HG02588 (cell line): ENCODE measurements around the gene XRN2.
"Not testable (repeated sequence)": the region's sequence is repeated elsewhere in the genome, so short reads cannot be mapped to it uniquely, and the experiment has no call there.

Experiments used
- ATAC-seq: cut with Tn5 transposase; IDR thresholded peaks from one replicate; pipeline ENCODE4 v1.9.1; 2021; ENCODE audit warnings: mild to moderate bottlenecking, moderate library complexity; ENCODE audit not compliant: unreplicated experiment

XRN2 gene

GRCh38 chr20:21342656-21343345, 39.7 kb downstream of the XRN2 start:
- no peak for ATAC-seq

- ATAC-seq = no peak
Measured at GRCh38 chr20:21344206-21344900, 41.2 kb downstream of the XRN2 start.

- ATAC-seq = no peak
Measured at GRCh38 chr20:21344961-21345360, 41.8 kb downstream of the XRN2 start.

GRCh38 chr20:21352703-21353102, 49.6 kb downstream of the XRN2 start:
- ATAC-seq = no peak

GRCh38 chr20:21353236-21353635, 50.1 kb downstream of the XRN2 start:
- ATAC-seq = no peak

GRCh38 chr20:21355981-21356380, 52.9 kb downstream of the XRN2 start:
- no peak for ATAC-seq

- no peak for ATAC-seq
Measured at GRCh38 chr20:21356386-21356785, 53.3 kb downstream of the XRN2 start.

- no peak for ATAC-seq
Measured at GRCh38 chr20:21357844-21358243, 54.7 kb downstream of the XRN2 start.

- ATAC-seq = no peak
Measured at GRCh38 chr20:21358737-21359136, 55.6 kb downstream of the XRN2 start.

GRCh38 chr20:21360705-21361104, 57.6 kb downstream of the XRN2 start:
- ATAC-seq = no peak

GRCh38 chr20:21361266-21361665, 58.1 kb downstream of the XRN2 start:
- ATAC-seq = no peak

- ATAC-seq = no peak
Measured at GRCh38 chr20:21364413-21364812, 61.3 kb downstream of the XRN2 start.

- no peak for ATAC-seq
Measured at GRCh38 chr20:21365771-21366170, 62.6 kb downstream of the XRN2 start.

GRCh38 chr20:21366273-21366672, 63.1 kb downstream of the XRN2 start:
- ATAC-seq = not testable (repeated sequence)

- ATAC-seq = no peak
Measured at GRCh38 chr20:21368791-21369190, 65.7 kb downstream of the XRN2 start.

GRCh38 chr20:21371193-21371592, 68.1 kb downstream of the XRN2 start:
- ATAC-seq = no peak

GRCh38 chr20:21372016-21372415, 68.9 kb downstream of the XRN2 start:
- ATAC-seq = no peak

GRCh38 chr20:21373436-21373835, 70.3 kb downstream of the XRN2 start:
- ATAC-seq = no peak

- no peak for ATAC-seq
Measured at GRCh38 chr20:21376626-21377025, 73.5 kb downstream of the XRN2 start.

GRCh38 chr20:21377701-21378100, 74.6 kb downstream of the XRN2 start:
- no peak for ATAC-seq

- ATAC-seq = no peak
Measured at GRCh38 chr20:21378259-21378658, 75.1 kb downstream of the XRN2 start.

GRCh38 chr20:21380711-21381110, 77.6 kb downstream of the XRN2 start:
- no peak for ATAC-seq

- no peak for ATAC-seq
Measured at GRCh38 chr20:21381619-21382018, 78.5 kb downstream of the XRN2 start.
